ENCODE data around the gene TSPAN11.

- TF ChIP-seq EZH2 (IDR thresholded peaks at IDR 0.05) (no peak), POLR2AphosphoS5 (IDR thresholded peaks at IDR 0.05; ENCODE audit: borderline replicate concordance, low read depth, low read length) (no peak)
Observed at GRCh38 chr12:31021181-31021580, 94.6 kb downstream of the TSPAN11 start.
